HG03521 (cell line): ENCODE results near the gene GNB1.

Experiments
- ATAC-seq: cut with Tn5 transposase; IDR thresholded peaks from one replicate; pipeline ENCODE4 v1.9.1; 2021; ENCODE audit warnings: mild to moderate bottlenecking, moderate library complexity; ENCODE audit not compliant: unreplicated experiment

Gene GNB1

GRCh38 chr1:1786836-1787605, 103.9 kb downstream of the GNB1 start:
- no peak for ATAC-seq

DNA sequence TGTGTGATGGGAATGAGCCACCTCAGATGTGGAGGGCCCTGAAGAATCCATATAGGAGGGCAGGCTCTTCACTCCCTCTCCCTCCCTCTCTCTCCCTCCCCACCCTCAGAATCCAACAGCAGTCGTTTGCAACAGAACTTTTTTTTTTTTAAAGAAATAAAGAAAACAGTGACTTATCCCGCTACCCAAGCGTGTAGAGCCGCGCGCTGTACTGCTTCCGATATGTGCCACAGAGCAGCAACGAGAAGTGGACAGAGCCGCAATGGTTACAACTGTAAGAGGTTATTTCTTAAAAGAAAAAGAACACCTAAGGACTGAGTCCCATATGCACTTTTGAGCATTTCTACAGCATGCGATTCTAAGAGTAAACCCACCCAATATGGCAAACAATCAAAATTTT, 105.2 kb downstream of the GNB1 start:
- ATAC-seq, result no peak

GRCh38 chr1:1784933-1785332, 106.0 kb downstream of the GNB1 start:
- ATAC-seq, result no peak

DNA sequence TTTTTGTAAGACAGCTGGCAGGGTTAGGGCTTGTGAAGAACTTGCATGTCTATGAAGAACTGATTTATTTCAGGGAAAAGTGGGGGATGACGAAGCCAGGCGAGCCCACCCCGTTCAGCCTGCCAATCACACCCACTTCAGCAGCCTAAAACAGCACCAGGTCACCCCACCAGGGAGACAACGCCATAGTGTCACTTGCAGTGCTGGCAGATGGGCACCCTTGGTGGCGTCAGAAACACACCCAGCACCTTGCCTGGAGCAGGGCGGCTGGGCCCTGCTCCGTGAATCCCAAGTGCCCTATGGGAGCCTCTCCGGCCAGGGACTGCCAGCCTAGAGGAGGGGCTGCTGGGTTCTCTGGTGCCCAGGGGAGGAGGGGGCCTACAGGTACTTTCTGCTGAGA, 107.6 kb downstream of the GNB1 start:
- ATAC-seq, result no peak

- no peak for ATAC-seq
Measured at GRCh38 chr1:1782399-1783221, 108.3 kb downstream of the GNB1 start.

DNA sequence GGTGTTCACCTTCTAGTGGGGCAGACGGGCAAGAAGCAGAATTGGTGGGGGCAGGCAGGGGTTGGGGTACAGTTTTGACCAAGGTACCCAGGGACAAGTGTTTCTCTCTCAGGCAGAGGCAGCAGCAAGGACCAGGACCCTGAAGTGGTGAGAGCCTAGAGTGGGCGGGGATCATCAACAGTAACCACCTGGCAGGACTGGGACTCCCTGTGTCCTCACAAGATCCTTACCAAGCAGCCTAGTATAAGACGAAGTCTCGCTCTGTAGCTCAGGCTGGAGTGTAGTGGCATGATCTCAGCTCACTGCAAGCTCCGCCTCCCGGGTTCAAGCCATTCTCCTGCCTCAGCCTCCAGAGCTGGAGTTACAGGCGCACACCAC, 109.4 kb downstream of the GNB1 start:
- no peak for ATAC-seq

GRCh38 chr1:1780598-1781525, 110.0 kb downstream of the GNB1 start:
- no peak for ATAC-seq

DNA sequence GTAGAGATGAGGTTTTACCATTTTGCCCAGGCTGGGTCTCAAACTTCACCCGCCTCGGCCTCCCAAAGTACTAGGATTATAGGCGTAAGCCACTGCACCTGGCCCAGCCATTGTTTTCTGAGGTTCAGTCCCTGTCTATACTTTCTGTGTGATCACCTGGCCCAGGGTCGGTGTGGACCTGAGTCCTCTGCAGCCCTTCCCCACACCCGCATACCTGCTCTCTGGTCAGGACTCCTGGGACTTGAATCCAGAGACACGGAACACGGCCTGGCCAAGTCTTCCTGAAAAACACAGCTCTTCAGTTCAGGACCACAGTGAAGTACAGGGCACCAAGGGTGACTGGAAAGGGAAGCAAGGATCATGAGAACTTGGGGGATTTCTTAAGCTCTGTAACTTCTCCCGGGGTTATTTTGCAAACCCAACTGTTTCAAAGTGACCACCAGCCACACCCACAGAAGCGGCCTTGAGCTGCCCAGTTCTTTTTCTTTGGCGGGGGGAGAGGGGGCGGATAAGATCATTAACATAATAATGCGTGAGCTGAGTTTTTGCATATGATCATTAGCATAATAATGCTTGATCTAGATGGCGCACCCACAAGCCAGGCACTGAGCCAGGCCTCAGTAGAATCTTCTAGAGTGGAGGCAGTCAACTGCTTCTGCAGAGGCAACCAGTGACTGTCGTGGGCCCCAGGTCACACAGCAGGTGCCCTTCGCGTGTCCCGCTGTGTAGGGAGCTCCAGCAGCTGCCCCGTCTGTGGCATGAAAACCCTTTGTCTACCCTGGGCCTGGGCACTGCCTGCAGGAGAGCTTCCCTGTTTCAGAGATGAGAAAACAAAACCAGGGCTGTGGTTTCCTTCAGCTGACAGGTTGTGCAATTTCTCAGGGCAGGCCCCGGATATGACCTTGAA, 110.9 kb downstream of the GNB1 start:
- ATAC-seq, result no peak

DNA sequence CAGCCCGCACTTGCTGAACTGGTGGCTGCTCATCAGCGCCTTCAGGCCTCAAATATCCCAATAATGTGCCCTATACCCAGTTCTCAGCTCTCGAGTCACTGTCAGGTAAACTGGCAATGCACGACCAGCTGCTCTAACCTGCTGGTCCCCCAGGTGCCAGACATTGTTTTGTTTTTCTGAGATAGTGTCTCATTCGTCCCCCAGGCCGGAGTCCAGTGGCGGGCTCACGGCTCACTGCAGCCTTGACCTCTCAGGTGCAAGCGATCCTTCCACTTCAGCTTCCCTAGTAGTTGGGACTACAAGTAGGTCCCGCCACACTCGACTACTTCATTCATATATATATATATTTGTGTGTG, 111.6 kb downstream of the GNB1 start:
- no peak for ATAC-seq

GRCh38 chr1:1778663-1779319, 112.1 kb downstream of the GNB1 start:
- peak; percentile 71 for ATAC-seq

DNA sequence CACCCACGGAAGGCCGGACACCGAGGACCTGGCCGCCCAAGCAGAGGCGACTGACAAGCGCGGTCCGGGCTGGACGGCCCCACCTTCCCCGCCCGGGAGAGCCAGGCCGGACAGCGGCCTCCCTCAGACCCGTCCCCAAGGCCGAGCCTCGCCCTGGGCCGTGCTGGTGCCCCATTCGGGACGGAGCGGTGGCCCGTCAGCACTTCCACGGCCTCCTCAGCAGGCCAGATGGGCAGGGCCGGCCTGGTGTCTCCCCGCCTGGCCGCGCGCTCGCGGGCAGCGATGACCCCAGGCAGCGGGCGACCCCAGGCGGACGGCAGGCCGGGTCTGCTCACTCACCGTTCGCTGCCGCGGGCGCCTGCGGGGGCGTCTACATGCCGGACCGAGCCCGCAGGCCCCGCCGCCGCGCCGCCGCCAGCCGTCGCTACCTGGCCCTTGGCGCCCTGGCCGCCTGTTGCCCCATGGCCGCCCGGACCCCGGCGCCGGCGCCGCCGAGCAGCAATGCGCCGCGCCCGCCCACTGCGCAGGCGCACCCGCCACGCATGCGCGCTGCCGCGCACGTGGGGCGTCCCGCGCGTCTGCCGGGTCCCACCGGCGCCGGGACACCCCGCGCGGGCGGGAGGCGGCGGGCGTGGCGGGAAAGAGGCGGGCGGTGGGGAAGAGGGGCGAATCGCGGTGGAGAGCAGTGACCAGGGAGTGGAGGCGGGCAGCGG, 112.8 kb downstream of the GNB1 start, which contains the start of gene NADK:
Gene NADK, minus strand, starts transcription at position 521 of the 713 bp plus-strand sequence. CDS start 13,064 bp downstream, outside the sequence.
- ATAC-seq, result peak; percentile 40

GRCh38 chr1:1777583-1777899, 113.3 kb downstream of the GNB1 start:
- no peak for ATAC-seq

GRCh38 chr1:1776672-1777582, 114.0 kb downstream of the GNB1 start:
- no peak for ATAC-seq

DNA sequence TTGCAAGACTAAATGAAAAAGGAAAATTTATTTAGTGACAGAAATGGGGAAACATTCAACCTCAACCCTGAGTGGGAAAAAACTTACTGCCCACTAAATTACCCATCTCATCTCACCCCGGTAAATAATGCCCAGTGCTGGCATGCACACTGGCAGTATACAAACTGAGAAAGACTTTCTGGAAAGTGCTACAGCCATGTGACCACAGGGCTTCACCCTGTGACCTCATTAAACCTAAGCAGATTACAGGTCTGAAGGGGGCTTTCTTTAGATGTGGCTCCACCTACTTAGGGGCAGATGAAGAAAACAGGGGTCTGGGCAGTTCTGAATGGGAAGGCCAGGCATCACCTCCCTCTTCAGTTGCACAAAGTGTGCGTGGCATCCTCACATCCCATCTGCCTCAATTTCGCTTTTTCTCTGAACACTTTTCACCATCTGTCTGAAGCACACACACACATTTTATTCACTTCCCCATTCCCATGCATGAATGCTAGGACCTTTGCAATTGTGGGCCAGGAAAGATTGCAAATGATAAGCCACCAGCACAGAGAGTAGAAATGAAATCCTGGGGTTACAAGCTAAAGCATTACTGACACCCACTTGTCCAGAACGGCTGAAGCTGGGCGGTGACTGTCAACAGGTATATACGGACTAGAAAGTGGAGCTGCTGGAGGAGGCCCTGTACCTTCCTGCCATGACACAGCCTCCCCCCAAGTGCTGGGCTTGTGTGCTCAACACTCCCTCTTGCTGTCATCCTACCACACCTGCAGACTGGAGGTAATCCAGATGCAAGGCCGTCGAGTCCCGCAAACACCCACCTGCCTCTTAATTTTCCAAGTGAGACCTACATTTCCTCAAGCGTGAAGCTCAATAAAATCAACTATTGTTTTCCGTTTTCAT, 115.3 kb downstream of the GNB1 start:
- ATAC-seq, result no peak

- ATAC-seq, result no peak
Measured at GRCh38 chr1:1773874-1774273, 117.0 kb downstream of the GNB1 start.

DNA sequence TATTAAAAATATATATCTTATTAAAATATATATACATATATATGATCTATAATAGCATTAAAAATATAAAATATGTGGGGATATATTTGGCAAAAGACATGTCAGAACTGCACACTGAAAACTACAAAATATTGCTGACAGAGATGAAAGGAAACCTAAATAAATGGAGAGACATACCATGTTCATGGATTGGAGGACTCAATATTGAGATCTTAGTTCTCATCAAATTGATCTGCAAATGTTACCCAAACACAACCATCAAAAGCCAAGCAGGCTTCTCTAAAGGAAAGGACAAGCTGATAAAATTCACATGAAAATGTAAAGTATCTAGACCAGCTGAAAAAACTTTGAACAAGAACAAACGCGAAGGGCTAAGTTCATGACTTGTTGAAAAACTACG, 119.8 kb downstream of the GNB1 start:
- ATAC-seq, result no peak

- no peak for ATAC-seq
Measured at GRCh38 chr1:1770102-1770501, 120.8 kb downstream of the GNB1 start.
